HG03575 (cell line): ENCODE measurements around the gene ANKH.

Source experiments
- ATAC-seq: cut with Tn5 transposase; IDR thresholded peaks from one replicate; pipeline ENCODE4 v1.9.1; 2021; ENCODE audit not compliant: unreplicated experiment, insufficient number of reproducible peaks, low FRiP score; ENCODE audit errors: extremely low read depth

Gene ANKH

GRCh38 chr5:14683906-14684455 is 187.6 kb downstream of the ANKH start:
- ATAC-seq: no peak

GRCh38 chr5:14681236-14681752 is 190.3 kb downstream of the ANKH start:
- no peak for ATAC-seq

GRCh38 chr5:14679595-14679994 is 192.0 kb downstream of the ANKH start:
- no peak for ATAC-seq

- no peak for ATAC-seq
These were observed 192.7 kb downstream of the ANKH start for GRCh38 chr5:14678773-14679334.

GRCh38 chr5:14676320-14676719 is 195.3 kb downstream of the ANKH start:
- ATAC-seq: peak; percentile 15

GRCh38 chr5:14675865-14676300 is 195.7 kb downstream of the ANKH start:
- ATAC-seq: peak; percentile 24

GRCh38 chr5:14674983-14675854 is 196.4 kb downstream of the ANKH start:
- ATAC-seq: no peak

GRCh38 chr5:14673443-14673842 is 198.1 kb downstream of the ANKH start:
- no peak for ATAC-seq

GRCh38 chr5:14672484-14673394 is 198.8 kb downstream of the ANKH start:
- no peak for ATAC-seq

- no peak for ATAC-seq
These were observed 199.5 kb downstream of the ANKH start for GRCh38 chr5:14672082-14672481.

- no peak for ATAC-seq
These were observed 200.2 kb downstream of the ANKH start for GRCh38 chr5:14671414-14671813.

- no peak for ATAC-seq
These were observed 201.6 kb downstream of the ANKH start for GRCh38 chr5:14669975-14670374.

- no peak for ATAC-seq
These were observed 202.2 kb downstream of the ANKH start for GRCh38 chr5:14669415-14669814.

- no peak for ATAC-seq
These were observed 203.4 kb downstream of the ANKH start for GRCh38 chr5:14668181-14668591.

- no peak for ATAC-seq
These were observed 203.8 kb downstream of the ANKH start for GRCh38 chr5:14667770-14668169.

GRCh38 chr5:14667290-14667689 is 204.3 kb downstream of the ANKH start:
- ATAC-seq: no peak

- ATAC-seq: no peak
These were observed 205.2 kb downstream of the ANKH start for GRCh38 chr5:14666357-14666756.

GRCh38 chr5:14665949-14666348 is 205.6 kb downstream of the ANKH start:
- ATAC-seq: no peak
